ENCODE measurements around the gene SPDYE2B.
"Not testable (repeated sequence)": the region's sequence is repeated elsewhere in the genome, so short reads cannot be mapped to it uniquely, and the experiment has no call there.

The SPDYE2B gene

GRCh38 chr7:102649924-102650323 lies at the start of gene SPDYE2B:
Gene SPDYE2B (plus strand): TSS chr7:102650319. CDS start chr7:102652349, 2,030 bp downstream.
- not testable (repeated sequence) for DNase-seq

GRCh38 chr7:102602317-102602716 lies 47.8 kb upstream of the SPDYE2B start:
- DNase-seq, result not testable (repeated sequence)

GRCh38 chr7:102604431-102605145 lies 45.5 kb upstream of the SPDYE2B start:
- not testable (repeated sequence) for DNase-seq

- not testable (repeated sequence) for DNase-seq
Measured at GRCh38 chr7:102606848-102607247, 43.3 kb upstream of the SPDYE2B start.

- not testable (repeated sequence) for DNase-seq
Measured at GRCh38 chr7:102609734-102610133, 40.4 kb upstream of the SPDYE2B start.

GRCh38 chr7:102610441-102610840 lies 39.7 kb upstream of the SPDYE2B start:
- DNase-seq, result not testable (repeated sequence)

- not testable (repeated sequence) for DNase-seq
Measured at GRCh38 chr7:102611013-102611674, 39.0 kb upstream of the SPDYE2B start.

GRCh38 chr7:102611675-102612325 lies 38.3 kb upstream of the SPDYE2B start:
- DNase-seq, result peak; percentile 11

- not testable (repeated sequence) for DNase-seq
Measured at GRCh38 chr7:102613575-102614345, 36.4 kb upstream of the SPDYE2B start.

- not testable (repeated sequence) for DNase-seq
Measured at GRCh38 chr7:102614346-102614697, 35.8 kb upstream of the SPDYE2B start.

- DNase-seq, result not testable (repeated sequence)
Measured at GRCh38 chr7:102614873-102615272, 35.2 kb upstream of the SPDYE2B start.

GRCh38 chr7:102615930-102616329 lies 34.2 kb upstream of the SPDYE2B start:
- DNase-seq, result not testable (repeated sequence)

GRCh38 chr7:102616507-102617125 lies 33.5 kb upstream of the SPDYE2B start, which contains the start of gene RASA4:
Gene RASA4 (minus strand): TSS chr7:102616756. CDS start chr7:102616689, 67 bp downstream.
- DNase-seq, result peak; percentile 10

- DNase-seq, result not testable (repeated sequence)
Measured at GRCh38 chr7:102618122-102618521, 32.0 kb upstream of the SPDYE2B start.

GRCh38 chr7:102627271-102627904 lies 22.7 kb upstream of the SPDYE2B start:
- not testable (repeated sequence) for DNase-seq

GRCh38 chr7:102630622-102631021 lies 19.5 kb upstream of the SPDYE2B start:
- DNase-seq, result not testable (repeated sequence)

GRCh38 chr7:102634299-102634698 lies 15.8 kb upstream of the SPDYE2B start:
- not testable (repeated sequence) for DNase-seq

- not testable (repeated sequence) for DNase-seq
Measured at GRCh38 chr7:102635354-102635753, 14.8 kb upstream of the SPDYE2B start.

- not testable (repeated sequence) for DNase-seq
Measured at GRCh38 chr7:102636956-102637355, 13.2 kb upstream of the SPDYE2B start.

GRCh38 chr7:102638848-102639247 lies 11.3 kb upstream of the SPDYE2B start:
- peak; percentile 14 for DNase-seq

GRCh38 chr7:102642691-102643090 lies 7.4 kb upstream of the SPDYE2B start, which contains the start of gene UPK3BL1:
Gene UPK3BL1 (minus strand): TSS chr7:102642791. CDS start chr7:102642741, 50 bp downstream.
- not testable (repeated sequence) for DNase-seq

- DNase-seq, result not testable (repeated sequence)
Measured at GRCh38 chr7:102643404-102643803, 6.7 kb upstream of the SPDYE2B start.
